Measurements from ENCODE around the gene HIPK2.

DNA sequence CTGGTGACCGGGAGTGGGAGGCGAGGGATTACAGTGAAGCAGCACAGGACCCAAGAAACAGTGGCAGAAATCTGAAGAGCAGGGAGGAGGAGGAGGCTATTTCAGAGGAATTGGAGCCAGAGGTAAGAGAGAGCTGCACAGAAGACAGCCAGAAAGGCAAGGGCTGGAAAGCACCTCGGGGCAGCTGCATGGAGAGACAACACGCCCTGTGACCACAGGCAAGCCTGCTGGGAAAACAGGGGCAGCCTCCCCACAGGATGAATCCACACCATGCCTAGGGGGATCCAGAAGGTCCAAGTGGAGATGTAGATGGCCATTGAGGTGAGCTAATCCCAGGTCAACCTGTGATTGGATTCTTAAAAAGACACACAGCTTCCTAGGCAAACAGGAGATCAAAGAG is 135.5 kb downstream of the HIPK2 start:
- TF ChIP-seq POLR2AphosphoS5 (IDR thresholded peaks at IDR 0.05) (no peak), CTCF (IDR thresholded peaks at IDR 0.05) (no peak), POLR2A (IDR thresholded peaks at IDR 0.05; ENCODE audit: low read depth) (no peak), EP300 (IDR thresholded peaks at IDR 0.05) (no peak)
